Fibroblast of lung (primary cell): Measurements from ENCODE around the gene PDE2A. TPM values are rescaled to one million over a fixed set of nuclear protein-coding genes. Genes with fewer than 3 reads are reported as not detected.

Experiments used
- DNase-seq, 2 donors: peaks; one replicate each; pipeline versions ENCODE4 v3.0.0 to v3.0.0-alpha.2; 2010; ENCODE audit warnings: low read depth in 2 of 2
- H2AFZ ChIP-seq: 2 replicates; pipeline ENCODE4 v1.5.1; 2012; ENCODE audit warnings: low read length, control low read depth, inconsistent platforms
- H3K27ac ChIP-seq: 2 replicates; pipeline ENCODE4 v1.5.1; 2011; ENCODE audit warnings: low read length, control low read depth; ENCODE audit not compliant: insufficient read depth
- H3K27me3 ChIP-seq: 2 replicates; pipeline ENCODE4 v1.5.1; 2011; ENCODE audit warnings: mild to moderate bottlenecking, low read length; ENCODE audit not compliant: control insufficient read depth, insufficient read depth
- H3K36me3 ChIP-seq: 2 replicates; pipeline ENCODE4 v1.5.1; 2011; ENCODE audit warnings: low read length; ENCODE audit not compliant: control insufficient read depth, insufficient read depth
- H3K4me1 ChIP-seq: 2 replicates; pipeline ENCODE4 v1.5.1; 2011; ENCODE audit warnings: low read length; ENCODE audit not compliant: control insufficient read depth, insufficient read depth; ENCODE audit errors: extremely low read depth
- H3K4me2 ChIP-seq: 2 replicates; pipeline ENCODE4 v1.5.1; 2011; ENCODE audit warnings: low read length, control low read depth; ENCODE audit not compliant: insufficient read depth; ENCODE audit errors: extremely low read depth
- H3K4me3 ChIP-seq, 4 experiments: fragments of 200-600 bp in 1 of 4; sonication (generic) in 1 of 4; replicated peaks in 1 of 4; 2 replicates each; pipeline ENCODE4 v1.5.1; 2011 to 2016; ENCODE audit warnings: low read length in 4 of 4, low read depth in 3 of 4, mild to moderate bottlenecking in 3 of 4, control low read depth in 2 of 4, inconsistent platforms in 1 of 4, mixed read lengths in 1 of 4; ENCODE audit not compliant: insufficient read depth in 1 of 4; ENCODE audit errors: control extremely low read depth in 1 of 4
- H3K79me2 ChIP-seq: 2 replicates; pipeline ENCODE4 v1.5.1; 2012; ENCODE audit warnings: mild to moderate bottlenecking, low read length, inconsistent platforms; ENCODE audit not compliant: control insufficient read depth, insufficient read depth
- H3K9ac ChIP-seq: 2 replicates; pipeline ENCODE4 v1.5.1; 2011; ENCODE audit warnings: mild to moderate bottlenecking, low read length, control low read depth; ENCODE audit not compliant: insufficient read depth
- H3K9me3 ChIP-seq: 2 replicates; pipeline ENCODE4 v1.5.1; 2012; ENCODE audit warnings: low read depth, low read length; ENCODE audit not compliant: control insufficient read depth, insufficient read depth
- H4K20me1 ChIP-seq: 2 replicates; pipeline ENCODE4 v1.5.1; 2011; ENCODE audit warnings: low read length; ENCODE audit not compliant: control insufficient read depth, insufficient read depth; ENCODE audit errors: extremely low read depth
- CTCF ChIP-seq, 2 donors: IDR thresholded peaks in 1 of 2; conservative IDR thresholded peaks in 1 of 2; 1 replicate in 1 of 2; 2 replicates in 1 of 2; pipeline ENCODE4 v1.5.1; 2011 to 2012; ENCODE audit warnings: low read length in 2 of 2, control low read depth in 1 of 2, inconsistent platforms in 1 of 2, low read depth in 1 of 2, mild to moderate bottlenecking in 1 of 2
- EZH2 ChIP-seq: IDR thresholded peaks from 2 replicates; pipeline ENCODE4 v1.5.1; 2012; ENCODE audit warnings: low read length, control low read depth, mild to moderate bottlenecking; ENCODE audit errors: missing control alignments
- polyA plus RNA-seq, 2 donors: library from polyadenylated mRNA; depleted of rRNA in 1 of 2; stranded (reverse) in 1 of 2; unstranded in 1 of 2; fragments of >200 nt; gene quantifications; 2 replicates each; pipeline ENCODE4 v1.2.1, GENCODE V29; 2011 to 2012; ENCODE audit warnings: missing spikeins in 1 of 2
- total RNA-seq: library from RNA; depleted of rRNA; stranded (reverse); fragments of >200 nt; gene quantifications from 2 replicates; pipeline ENCODE4 v1.2.1, GENCODE V29; 2014

The PDE2A gene
- total and polyA plus RNA-seq, 2 donors (not counting 1 experiment from before 2014, with no cell fraction given) = 0.50 to 2.6 TPM

DNA sequence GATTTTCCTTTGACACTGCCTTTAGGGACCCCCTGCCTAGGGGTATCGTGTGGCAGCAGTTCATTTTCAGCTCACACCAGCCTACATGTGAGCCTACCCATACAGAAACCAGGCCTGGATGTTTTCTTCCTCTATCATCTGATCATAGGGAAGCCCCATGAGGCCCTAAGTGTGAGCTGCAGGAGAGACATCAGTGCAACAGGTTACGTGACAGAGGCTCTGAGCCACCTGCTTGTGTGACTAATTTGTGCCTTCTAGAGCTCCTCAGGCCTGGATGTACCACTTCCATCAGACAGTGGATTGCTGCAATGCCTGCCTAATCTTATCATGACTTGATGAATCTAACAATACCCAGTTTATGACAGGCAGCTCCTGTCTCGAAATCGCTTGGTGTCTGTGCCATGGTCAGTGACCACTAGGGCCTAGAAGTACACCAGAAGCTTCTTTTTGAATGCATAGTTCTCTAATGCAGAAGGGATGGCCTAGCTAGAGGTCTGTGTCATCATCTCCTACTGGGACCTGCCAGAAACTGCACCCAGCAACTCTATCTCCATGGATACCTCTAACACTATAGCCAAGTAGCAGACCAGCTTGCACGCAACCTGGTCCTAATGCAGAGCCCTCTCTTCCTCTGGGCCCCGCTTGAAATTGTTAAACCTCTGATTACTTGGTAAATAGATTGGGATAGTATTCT, 130.2 kb downstream of the PDE2A start:
- Histone ChIP-seq H3K9me3 (no peaks in the 10 kb centered on the region), H3K36me3 (no peaks in the 10 kb centered on the region), H3K27me3 (peaks cover 39% of the 10 kb centered on the region), H3K9ac (no peak overlapping the region), H3K4me1 (no peaks in the 10 kb centered on the region), H3K4me2 (no peak overlapping the region), H3K4me3 (no peak overlapping the region), H4K20me1 (no peaks in the 10 kb centered on the region), H2AFZ (no peak overlapping the region), H3K27ac (no peak overlapping the region), H3K79me2 (no peaks in the 10 kb centered on the region)
- TF ChIP-seq CTCF (conservative IDR thresholded peaks at IDR 0.05 in 1 of 2, IDR thresholded peaks at IDR 0.05 in 1 of 2; ENCODE audit: low read depth in 1 of 2, low read length in 2 of 2) (no peak), EZH2 (no peak)
- no peak for DNase-seq

DNA sequence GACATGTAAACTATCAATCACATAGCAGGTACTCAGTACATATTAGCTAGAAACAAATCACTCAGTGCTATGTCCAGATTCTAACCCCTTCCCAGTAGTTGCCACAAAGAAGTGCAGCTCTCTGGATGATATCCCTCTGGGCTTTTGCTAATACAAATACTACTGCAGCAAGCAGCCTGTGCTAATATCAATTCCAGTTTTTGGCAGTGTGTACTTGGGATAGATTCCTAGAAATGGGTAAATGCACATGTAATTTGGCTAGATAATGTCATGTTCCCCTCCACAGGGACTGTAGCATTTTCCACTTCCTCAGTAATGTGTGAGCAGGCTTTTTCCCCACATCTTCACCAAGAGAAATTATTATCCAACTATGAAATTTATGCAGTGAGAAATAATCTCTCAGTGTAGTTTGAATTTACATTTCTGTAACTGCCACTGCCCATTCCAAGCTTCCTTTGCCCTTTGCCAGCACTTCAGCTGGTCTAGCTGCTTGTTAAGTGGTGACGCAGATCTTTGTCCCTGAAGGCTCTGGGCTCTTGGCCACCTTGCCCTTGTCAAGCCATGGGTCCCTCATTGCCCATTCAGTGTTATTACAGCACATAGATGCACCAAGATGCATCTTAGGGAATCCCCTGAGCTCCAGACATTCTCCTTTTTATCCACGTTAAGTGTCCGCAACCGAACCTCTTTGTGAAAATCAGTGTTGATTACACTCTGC, 132.8 kb downstream of the PDE2A start:
- no peaks in the 10 kb centered on the region for H3K9me3 ChIP-seq
- no peaks in the 10 kb centered on the region for H3K36me3 ChIP-seq
- H3K9ac ChIP-seq = no peak overlapping the region
- no peak overlapping the region for H3K27ac ChIP-seq
- no peaks in the 10 kb centered on the region for H4K20me1 ChIP-seq
- H3K79me2 ChIP-seq = no peaks in the 10 kb centered on the region
- no peak overlapping the region for H2AFZ ChIP-seq
- H3K27me3 ChIP-seq = peaks cover 35% of the 10 kb centered on the region
- H3K4me3 ChIP-seq = no peak overlapping the region
- TF ChIP-seq EZH2 (no peak), CTCF (conservative IDR thresholded peaks at IDR 0.05 in 1 of 2, IDR thresholded peaks at IDR 0.05 in 1 of 2; ENCODE audit: low read depth in 1 of 2, low read length in 2 of 2) (no peak)
- DNase-seq = no peak
- H3K4me2 ChIP-seq = no peak overlapping the region
- H3K4me1 ChIP-seq = no peaks in the 10 kb centered on the region

DNA sequence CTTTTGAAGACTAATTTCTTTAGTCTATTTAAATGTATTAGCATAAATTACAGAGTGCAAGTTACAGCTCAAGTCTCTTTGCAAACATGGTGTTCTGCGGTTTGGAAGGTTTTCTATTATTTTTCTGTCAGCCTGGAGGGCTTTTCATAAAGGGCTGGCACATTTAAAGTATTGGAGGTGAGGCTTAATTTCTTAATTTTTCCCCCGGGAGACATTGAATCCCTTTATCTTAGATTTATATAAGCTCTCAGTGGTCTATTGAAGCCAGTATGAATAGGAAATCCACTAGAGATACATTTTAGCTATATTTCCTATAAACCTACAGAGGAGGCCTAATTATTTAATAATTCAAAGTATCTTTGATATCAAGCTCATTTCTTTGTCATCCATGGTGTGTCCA, 137.2 kb downstream of the PDE2A start:
- H2AFZ ChIP-seq = no peak overlapping the region
- H3K9me3 ChIP-seq = no peaks in the 10 kb centered on the region
- no peak for TF ChIP-seq EZH2
- no peak for TF ChIP-seq CTCF (conservative IDR thresholded peaks at IDR 0.05 in 1 of 2, IDR thresholded peaks at IDR 0.05 in 1 of 2; ENCODE audit: low read depth in 1 of 2, low read length in 2 of 2)
- no peak overlapping the region for H3K9ac ChIP-seq
- H3K4me2 ChIP-seq = no peak overlapping the region
- H3K4me1 ChIP-seq = no peaks in the 10 kb centered on the region
- peaks cover 22% of the 10 kb centered on the region for H3K27me3 ChIP-seq
- H4K20me1 ChIP-seq = no peaks in the 10 kb centered on the region
- H3K27ac ChIP-seq = no peak overlapping the region
- no peaks in the 10 kb centered on the region for H3K79me2 ChIP-seq
- H3K4me3 ChIP-seq = no peak overlapping the region
- H3K36me3 ChIP-seq = no peaks in the 10 kb centered on the region
- DNase-seq = no peak
